Endothelial cell of umbilical vein (primary cell): Measurements from ENCODE around the gene TBC1D14. TPM values are rescaled to one million over a fixed set of nuclear protein-coding genes. Genes with fewer than 3 reads are reported as not detected.

ENCODE experiments used
- BruUV-seq: library from RNA; stranded (reverse); fragments of 400-500 nt; replicated peaks from 2 replicates; lab custom pipeline; 2021; lab: Mats Ljungman, UMichigan
- CTCF ChIA-PET: fragments of 300-600, 350-600 bp; sonication (Branson Sonifier 250); formaldehyde crosslinking; loops from one replicate; lab custom pipeline; 2021; ENCODE audit warnings: antibody characterized with exemption, inconsistent platforms; lab: Charles Lee
- POLR2A ChIA-PET: fragments of 300-600, 350-600 bp; sonication (Branson Sonifier 250); formaldehyde crosslinking; loops from one replicate; lab custom pipeline; 2021; ENCODE audit warnings: antibody characterized with exemption, inconsistent platforms; lab: Charles Lee
- DNase-seq: peaks from one replicate; pipeline ENCODE4 v3.0.0-alpha.2; 2011; ENCODE audit warnings: low read depth, low spot score
- FAIRE-seq: peaks from 2 replicates; lab custom pipeline; 2011; peaks lifted over from hg19 to GRCh38; lab: Jason Lieb, UNC
- H2AFZ ChIP-seq: 2 replicates; pipeline ENCODE4 v1.6.0; 2012; ENCODE audit warnings: low read depth, low read length, control low read depth, inconsistent platforms
- H3K27ac ChIP-seq: 2 replicates; pipeline ENCODE4 v1.5.1; 2011; ENCODE audit warnings: low read depth, mild to moderate bottlenecking, control low read depth, low read length, moderate library complexity; ENCODE audit not compliant: insufficient read depth
- H3K27me3 ChIP-seq, 2 experiments: 2 replicates each; pipeline versions ENCODE4 v1.6.0 to v1.6.1; 2011; ENCODE audit warnings: low read length in 2 of 2, mixed read lengths in 1 of 2; ENCODE audit not compliant: control insufficient read depth in 2 of 2, insufficient read depth in 2 of 2
- H3K36me3 ChIP-seq, 2 experiments: 2 replicates in 1 of 2; 3 replicates in 1 of 2; pipeline ENCODE4 v1.5.1; 2011; ENCODE audit warnings: low read length in 2 of 2, mild to moderate bottlenecking in 1 of 2, moderate library complexity in 1 of 2; ENCODE audit not compliant: control insufficient read depth in 2 of 2, insufficient read depth in 2 of 2; ENCODE audit errors: extremely low read depth in 1 of 2
- H3K4me1 ChIP-seq: 3 replicates; pipeline ENCODE4 v1.5.1; 2011; ENCODE audit warnings: mild to moderate bottlenecking, low read length; ENCODE audit not compliant: control insufficient read depth, insufficient read depth; ENCODE audit errors: extremely low read depth
- H3K4me2 ChIP-seq: 2 replicates; pipeline ENCODE4 v1.6.1; 2011; ENCODE audit warnings: low read length, control low read depth, mixed read lengths; ENCODE audit not compliant: insufficient read depth
- H3K4me3 ChIP-seq, 3 experiments: fragments of 200-600 bp in 1 of 3; sonication (generic), shearing (Covaris generic) in 1 of 3; replicated peaks in 1 of 3; 2 replicates each; pipeline ENCODE4 v1.5.1; 2011 to 2016; ENCODE audit warnings: control low read depth in 3 of 3, low read length in 3 of 3, mild to moderate bottlenecking in 2 of 3, inconsistent platforms in 1 of 3, low read depth in 1 of 3, moderate library complexity in 1 of 3; ENCODE audit not compliant: insufficient read depth in 1 of 3
- H3K79me2 ChIP-seq: 2 replicates; pipeline ENCODE4 v1.6.0; 2012; ENCODE audit warnings: low read length, inconsistent platforms; ENCODE audit not compliant: control insufficient read depth, insufficient read depth
- H3K9ac ChIP-seq: replicated peaks from 2 replicates; pipeline ENCODE3; 2011; ENCODE audit warnings: low read length, control low read depth; ENCODE audit not compliant: insufficient read depth; ENCODE audit errors: extremely low read depth
- H3K9me1 ChIP-seq: replicated peaks from 3 replicates; pipeline ENCODE4 v1.6.0; 2011; ENCODE audit warnings: mild to moderate bottlenecking, low read length; ENCODE audit not compliant: control insufficient read depth, insufficient read depth; ENCODE audit errors: extremely low read depth
- H3K9me3 ChIP-seq: replicated peaks from 2 replicates; pipeline ENCODE4 v1.5.1; 2012; ENCODE audit warnings: low read length, inconsistent platforms; ENCODE audit not compliant: control insufficient read depth, insufficient read depth
- H4K20me1 ChIP-seq: replicated peaks from 2 replicates; pipeline ENCODE3; 2011; ENCODE audit warnings: mild to moderate bottlenecking, low read length; ENCODE audit not compliant: control insufficient read depth, insufficient read depth; ENCODE audit errors: extremely low read depth
- CTCF ChIP-seq, 2 donors: IDR thresholded peaks; 1 replicate in 1 of 2; 2 replicates in 1 of 2; pipeline ENCODE4 v1.5.1; 2011; ENCODE audit warnings: low read length in 2 of 2, mild to moderate bottlenecking in 2 of 2, moderate library complexity in 2 of 2, control low read depth in 1 of 2, inconsistent platforms in 1 of 2, low read depth in 1 of 2; ENCODE audit not compliant: insufficient read depth in 1 of 2; ENCODE audit errors: extremely low read depth in 1 of 2
- FOS ChIP-seq: IDR thresholded peaks from 2 replicates; pipeline ENCODE4 v1.6.1; 2011; ENCODE audit warnings: mild to moderate bottlenecking, low read length, moderate library complexity, borderline replicate concordance; ENCODE audit not compliant: insufficient read depth
- GATA2 ChIP-seq: IDR thresholded peaks from 2 replicates; pipeline ENCODE4 v1.7.0; 2011; ENCODE audit warnings: low read depth, mild to moderate bottlenecking, moderate library complexity, mixed read lengths, low read length; ENCODE audit not compliant: insufficient read length, insufficient read depth
- MYC ChIP-seq: IDR thresholded peaks from one replicate; pipeline ENCODE4 v1.6.1; 2011; ENCODE audit warnings: mild to moderate bottlenecking, low read depth, low read length
- POLR2A ChIP-seq: IDR thresholded peaks from 2 replicates; pipeline ENCODE4 v1.6.1; 2012; ENCODE audit warnings: low read depth, mild to moderate bottlenecking, control low read depth, low read length
- POLR2AphosphoS5 ChIP-seq: IDR thresholded peaks from 2 replicates; pipeline ENCODE4 v1.6.1; 2012; ENCODE audit warnings: low read depth, mild to moderate bottlenecking, control low read depth, low read length, moderate library complexity; ENCODE audit not compliant: insufficient read depth
- dilution Hi-C: fragments of 300-500 bp; cut with MboI; formaldehyde crosslinking; loops from one replicate; pipeline ENCODE4 v1.15.0; 2019; ENCODE audit warnings: low sequenced_read_pairs; ENCODE audit not compliant: extremely low pct_ligation_motif_present
- intact Hi-C: fragments of 100-400 bp; cut with micrococcal nuclease; formaldehyde crosslinking; loops from one replicate; pipeline ENCODE4 v1.10.0; 2022
- polyA plus RNA-seq, 4 experiments: library from polyadenylated mRNA; depleted of rRNA in 3 of 4; stranded (reverse) in 3 of 4; unstranded in 1 of 4; fragments of >200 nt; gene quantifications; 2 replicates each; pipeline versions ENCODE4 v1.2.1 to v1.2.3, GENCODE V29; 2011 to 2012; ENCODE audit warnings: missing spikeins in 1 of 4
- total RNA-seq: library from RNA; stranded (reverse); gene quantifications from 2 replicates; pipeline ENCODE4 v1.2.3, GENCODE V29; 2021

The TBC1D14 gene
- total and polyA plus RNA-seq, 2 donors (not counting 3 experiments of a cell fraction or from before 2014, with no cell fraction given) = 23.7 to 24.8 TPM

GRCh38 chr4:6901669-6902317 is 7.8 kb upstream of the TBC1D14 start:
- BruUV-seq = no TSS peak
- TF ChIP-seq POLR2AphosphoS5 = no peak
- TF ChIP-seq GATA2 = no peak
- no peak for TF ChIP-seq MYC
- TF ChIP-seq POLR2A = no peak
- TF ChIP-seq CTCF (IDR thresholded peaks at IDR 0.05; ENCODE audit: extremely low read depth in 1 of 2, insufficient read depth in 1 of 2, low read depth in 1 of 2, low read length in 2 of 2) = no peak
- TF ChIP-seq FOS = no peak
- FAIRE-seq (no peak), DNase-seq (no peak)
- Histone ChIP-seq H2AFZ (no peak overlapping the region), H4K20me1 (no peaks in the 10 kb centered on the region), H3K27ac (no peak overlapping the region), H3K79me2 (no peaks in the 10 kb centered on the region), H3K9me3 (no peaks in the 10 kb centered on the region), H3K9ac (no peak overlapping the region), H3K27me3 (peaks cover 0 to 3% of the 10 kb centered on the region in 2 experiments), H3K4me1 (no peaks in the 10 kb centered on the region), H3K4me3 (no peak overlapping the region), H3K4me2 (no peak overlapping the region), H3K9me1 (no peaks in the 10 kb centered on the region), H3K36me3 (no peaks in the 10 kb centered on the region)
- ChIA-PET POLR2A (no interaction called here), CTCF (no interaction called here)
- dilution Hi-C loops (no loop called here), intact Hi-C loops (no loop called here)
